Panc1 (cell line): ENCODE measurements around the gene HEMK1. TPM values are rescaled to one million over a fixed set of nuclear protein-coding genes. Genes with fewer than 3 reads are reported as not detected.

ENCODE experiments used
- ATAC-seq: fragments of 200-7000 bp; cut with Tn5 transposase; 2 replicates; pipeline ENCODE4 v1.9.1; 2020; ENCODE audit warnings: mild to moderate bottlenecking, moderate library complexity
- BruUV-seq: library from RNA; stranded (reverse); fragments of 400-500 nt; replicated peaks from 2 replicates; lab custom pipeline; 2021; lab: Mats Ljungman, UMichigan
- CTCF ChIA-PET: fragments of 300-600 bp; sonication (Branson Sonifier 250); formaldehyde crosslinking; loops from one replicate; lab custom pipeline; 2022; ENCODE audit warnings: antibody characterized with exemption; lab: Charles Lee
- POLR2A ChIA-PET: fragments of 300-600 bp; sonication (Branson Sonifier 250); formaldehyde crosslinking; loops from one replicate; lab custom pipeline; 2022; ENCODE audit warnings: antibody characterized with exemption; lab: Charles Lee
- DNase-seq: peaks from one replicate; pipeline ENCODE4 v3.0.0-alpha.2; 2010; ENCODE audit warnings: low read depth, low spot score
- H3K27ac ChIP-seq: 2 replicates; pipeline ENCODE4 v1.5.1; 2011; ENCODE audit warnings: mild to moderate bottlenecking, low read length, inconsistent platforms
- H3K27me3 ChIP-seq: fragments of 200-500 bp; sonication (Bioruptor generic); 2 replicates; pipeline ENCODE4 v1.6.0; 2014; ENCODE audit warnings: low read length, inconsistent platforms; ENCODE audit not compliant: control insufficient read depth, insufficient read depth
- H3K36me3 ChIP-seq: fragments of 200-500 bp; sonication (Bioruptor generic); 2 replicates; pipeline ENCODE4 v1.5.1; 2014; ENCODE audit warnings: inconsistent platforms, mild to moderate bottlenecking, low read length, moderate library complexity; ENCODE audit not compliant: control insufficient read depth, insufficient read depth
- H3K4me1 ChIP-seq: 2 replicates; pipeline ENCODE4 v1.5.1; 2011; ENCODE audit warnings: inconsistent platforms, mild to moderate bottlenecking, low read length, moderate library complexity; ENCODE audit not compliant: control insufficient read depth, insufficient read depth
- H3K4me3 ChIP-seq, 2 experiments: 2 replicates each; pipeline ENCODE4 v1.5.1; 2011 to 2012; ENCODE audit warnings: low read depth in 2 of 2, low read length in 2 of 2, mild to moderate bottlenecking in 2 of 2, inconsistent platforms in 1 of 2, moderate library complexity in 1 of 2
- H3K9me3 ChIP-seq: fragments of 200-500 bp; sonication (Bioruptor generic); 2 replicates; pipeline ENCODE4 v1.5.1; 2014; ENCODE audit warnings: low read depth, mild to moderate bottlenecking, inconsistent platforms, low read length, moderate library complexity; ENCODE audit not compliant: control insufficient read depth, insufficient read depth
- POLR2AphosphoS5 ChIP-seq: IDR thresholded peaks from 2 replicates; pipeline ENCODE4 v1.6.1; 2012; ENCODE audit warnings: mild to moderate bottlenecking, low read depth, low read length, moderate library complexity
- REST ChIP-seq, 2 experiments: IDR thresholded peaks; 2 replicates each; pipeline ENCODE4 v1.6.1; 2011 to 2012; ENCODE audit warnings: low read depth in 2 of 2, control low read depth in 1 of 2, low read length in 1 of 2, mild to moderate bottlenecking in 1 of 2, moderate library complexity in 1 of 2; ENCODE audit not compliant: insufficient read depth in 1 of 2
- SIN3A ChIP-seq: IDR thresholded peaks from 2 replicates; pipeline ENCODE4 v1.6.1; 2012; ENCODE audit warnings: low read depth, mild to moderate bottlenecking, low read length, moderate library complexity, borderline replicate concordance; ENCODE audit not compliant: insufficient read depth
- TCF7L2 ChIP-seq: IDR thresholded peaks from 2 replicates; pipeline ENCODE4 v1.6.1; 2011; ENCODE audit warnings: mild to moderate bottlenecking, low read depth, low read length, inconsistent platforms
- in situ Hi-C: cut with HindIII; loops from 2 replicates; pipeline ENCODE4 v1.10.0; 2016; ENCODE audit warnings: low sequenced_read_pairs, low pct_unique_long_range_greater_than_20kb
- intact Hi-C: fragments of 100-400 bp; cut with micrococcal nuclease; formaldehyde crosslinking; loops from one replicate; pipeline ENCODE4 v1.10.0; 2022; ENCODE audit not compliant: unreplicated experiment
- total RNA-seq: library from RNA; stranded (reverse); gene quantifications from one replicate; pipeline ENCODE4 v1.2.1, GENCODE V29; 2021; ENCODE audit not compliant: unreplicated experiment
- TF ChIP-seq, protein P1 (sequence below): fragments of 450-650 bp; IDR thresholded peaks from 2 replicates; pipeline ENCODE4 v1.5.1; 2017; ENCODE audit warnings: mild to moderate bottlenecking

Gene HEMK1
- total RNA-seq, 1 experiment from 2014 or later: 12.1 TPM

- BruUV-seq: no TSS peak
- Histone ChIP-seq H3K27ac (no peak overlapping the region), H3K36me3 (no peaks in the 10 kb centered on the region), H3K4me3 (no peak overlapping the region), H3K4me1 (peaks cover under 1% of the 10 kb centered on the region; the same call in 1 of the 2 replicates), H3K9me3 (no peaks in the 10 kb centered on the region), H3K27me3 (no peaks in the 10 kb centered on the region)
- intact Hi-C loops: no loop called here
- no peak for ATAC-seq
- POLR2A ChIA-PET: no interaction called here
- CTCF ChIA-PET: no interaction called here
- DNase-seq: no peak
- in situ Hi-C loops: no loop called here
- TF ChIP-seq TCF7L2 (no peak), REST (IDR thresholded peaks at IDR 0.05; ENCODE audit: insufficient read depth in 1 of 2, low read depth in 2 of 2, low read length in 1 of 2) (no peak), POLR2AphosphoS5 (no peak), SIN3A (no peak)
- TF ChIP-seq, protein P1, sequence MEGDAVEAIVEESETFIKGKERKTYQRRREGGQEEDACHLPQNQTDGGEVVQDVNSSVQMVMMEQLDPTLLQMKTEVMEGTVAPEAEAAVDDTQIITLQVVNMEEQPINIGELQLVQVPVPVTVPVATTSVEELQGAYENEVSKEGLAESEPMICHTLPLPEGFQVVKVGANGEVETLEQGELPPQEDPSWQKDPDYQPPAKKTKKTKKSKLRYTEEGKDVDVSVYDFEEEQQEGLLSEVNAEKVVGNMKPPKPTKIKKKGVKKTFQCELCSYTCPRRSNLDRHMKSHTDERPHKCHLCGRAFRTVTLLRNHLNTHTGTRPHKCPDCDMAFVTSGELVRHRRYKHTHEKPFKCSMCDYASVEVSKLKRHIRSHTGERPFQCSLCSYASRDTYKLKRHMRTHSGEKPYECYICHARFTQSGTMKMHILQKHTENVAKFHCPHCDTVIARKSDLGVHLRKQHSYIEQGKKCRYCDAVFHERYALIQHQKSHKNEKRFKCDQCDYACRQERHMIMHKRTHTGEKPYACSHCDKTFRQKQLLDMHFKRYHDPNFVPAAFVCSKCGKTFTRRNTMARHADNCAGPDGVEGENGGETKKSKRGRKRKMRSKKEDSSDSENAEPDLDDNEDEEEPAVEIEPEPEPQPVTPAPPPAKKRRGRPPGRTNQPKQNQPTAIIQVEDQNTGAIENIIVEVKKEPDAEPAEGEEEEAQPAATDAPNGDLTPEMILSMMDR: no peak
These were observed 37.3 kb downstream of the HEMK1 start for GRCh38 chr3:50606596-50606995.

DNA sequence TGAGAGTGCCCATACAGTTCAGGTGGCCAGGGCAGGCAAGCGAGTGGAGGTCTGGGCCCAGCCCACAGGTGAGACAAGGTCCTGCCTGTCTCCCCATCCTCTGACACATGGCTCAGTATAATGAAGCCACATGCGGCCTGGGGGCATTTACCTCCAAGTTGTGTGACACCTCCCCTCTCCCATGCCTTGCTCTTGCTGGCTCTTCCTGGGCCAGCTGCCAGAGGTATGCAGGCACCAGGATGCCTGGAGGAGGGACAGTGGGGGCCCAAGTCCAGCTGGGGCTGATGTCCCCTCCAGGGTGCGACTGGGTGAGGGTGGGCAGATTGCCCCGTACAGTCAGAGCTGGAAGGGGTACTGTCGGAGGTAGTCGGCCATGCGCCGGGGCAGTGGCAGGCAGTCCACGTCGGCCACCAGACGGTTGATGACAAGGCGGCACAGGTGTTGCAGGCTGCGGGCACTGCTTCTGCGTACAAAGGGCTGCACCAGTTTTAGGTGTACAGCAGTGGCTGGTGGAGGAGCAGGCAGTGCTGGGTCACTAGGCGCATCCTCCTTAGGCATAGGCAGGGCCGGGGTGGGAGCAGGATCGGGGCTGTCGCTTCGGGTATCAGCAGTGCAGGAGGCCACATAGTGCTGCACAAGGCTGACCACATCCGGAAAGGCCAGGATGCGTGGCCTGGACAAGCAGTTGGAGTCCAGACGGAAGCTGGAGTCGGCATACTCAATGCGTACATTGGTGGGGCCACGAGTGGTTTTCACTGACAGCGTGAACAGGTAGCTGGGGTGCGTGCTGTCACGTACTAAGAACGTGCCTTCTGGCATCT is 38.2 kb downstream of the HEMK1 start:
- H3K36me3 ChIP-seq: no peaks in the 10 kb centered on the region
- BruUV-seq: no TSS peak
- TF ChIP-seq, protein P1: no peak
- TF ChIP-seq POLR2AphosphoS5 (no peak), REST (IDR thresholded peaks at IDR 0.05; ENCODE audit: insufficient read depth in 1 of 2, low read depth in 2 of 2, low read length in 1 of 2) (no peak), TCF7L2 (no peak), SIN3A (no peak)
- H3K4me1 ChIP-seq: no peaks in the 10 kb centered on the region
- CTCF ChIA-PET: no interaction called here
- H3K9me3 ChIP-seq: no peaks in the 10 kb centered on the region
- no peak overlapping the region for H3K27ac ChIP-seq
- POLR2A ChIA-PET: interaction anchor here (0.6 kb wide), 1 partner anchor 316 kb away, joined by 16 read pairs; no protein-coding TSS in a partner anchor
- ATAC-seq (no peak), DNase-seq (no peak)
- H3K27me3 ChIP-seq: no peaks in the 10 kb centered on the region
- in situ Hi-C loops (no loop called here), intact Hi-C loops (no loop called here)
- H3K4me3 ChIP-seq: no peak overlapping the region
